GM12801 (cell line): Measurements from ENCODE around the gene SELENOM.

Source experiments
- CTCF ChIP-seq: IDR thresholded peaks from one replicate; pipeline ENCODE4 v1.5.1; 2011; ENCODE audit warnings: control low read depth; ENCODE audit not compliant: insufficient read length; ENCODE audit errors: extremely low read depth

Gene SELENOM

DNA sequence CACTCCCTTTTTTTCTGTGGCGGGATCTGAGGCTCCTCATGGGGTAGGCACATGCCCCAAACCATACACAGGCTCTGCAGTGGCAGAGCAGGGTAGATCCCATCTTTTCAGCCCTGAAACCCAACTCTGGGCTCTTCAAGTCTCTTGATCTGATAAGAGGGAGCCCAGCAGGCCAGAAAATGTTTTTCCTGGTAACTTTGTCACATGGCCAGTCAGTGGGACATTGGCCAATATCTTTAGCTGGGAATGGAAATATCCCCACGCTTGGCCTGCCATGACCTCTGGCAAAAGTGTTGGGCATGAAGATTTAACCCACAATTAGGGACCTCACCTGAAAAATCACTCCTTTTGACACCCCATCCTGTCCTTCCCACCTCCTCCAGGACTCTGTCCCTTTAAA is 23.5 kb upstream of the SELENOM start:
- no peak for TF ChIP-seq CTCF

DNA sequence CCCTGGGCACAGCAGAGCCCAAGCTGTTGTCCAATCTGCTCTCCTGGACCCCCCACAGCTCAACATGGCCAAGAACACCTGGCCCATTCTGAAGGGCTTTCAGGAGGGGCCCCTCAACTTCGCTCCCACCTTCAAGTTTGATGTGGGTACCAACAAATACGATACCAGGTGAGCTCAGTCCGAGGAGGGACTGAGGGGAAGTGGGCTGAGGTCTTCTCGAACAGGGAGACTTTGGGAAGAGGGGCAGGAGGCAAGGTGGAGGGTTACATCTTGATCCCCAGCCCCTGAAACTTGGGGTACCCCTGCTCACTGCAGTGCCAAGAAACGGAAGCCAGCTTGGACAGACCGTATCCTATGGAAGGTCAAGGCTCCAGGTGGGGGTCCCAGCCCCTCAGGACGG is 20.8 kb upstream of the SELENOM start:
- no peak for TF ChIP-seq CTCF

DNA sequence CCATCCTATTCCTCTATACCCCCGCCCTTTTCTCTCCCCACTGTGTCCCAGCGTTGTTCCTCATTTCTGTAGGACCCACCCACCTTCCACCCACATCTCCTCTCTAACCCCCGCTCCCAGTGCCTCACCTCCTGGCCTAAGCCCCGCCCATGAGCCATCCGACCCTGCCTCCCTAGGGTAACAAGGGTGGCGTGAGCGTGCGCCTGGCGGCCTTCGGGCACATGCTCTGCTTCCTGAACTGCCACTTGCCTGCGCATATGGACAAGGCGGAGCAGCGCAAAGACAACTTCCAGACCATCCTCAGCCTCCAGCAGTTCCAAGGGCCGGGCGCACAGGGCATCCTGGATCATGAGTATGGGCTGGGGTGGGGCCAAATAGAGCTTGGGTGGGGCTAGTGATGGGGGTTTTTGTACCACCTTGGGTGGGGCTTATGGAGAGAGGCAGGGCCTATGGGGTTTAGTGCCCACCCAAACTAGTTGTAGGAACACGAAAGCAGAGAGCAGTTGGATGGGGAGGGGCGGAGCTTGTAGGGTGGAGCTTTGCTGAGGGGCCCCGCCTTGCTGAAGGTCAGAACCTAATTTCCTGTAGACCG is 19.9 kb upstream of the SELENOM start:
- no peak for TF ChIP-seq CTCF

GRCh38 chr22:31126869-31127175 is 19.5 kb upstream of the SELENOM start:
- no peak for TF ChIP-seq CTCF

GRCh38 chr22:31126128-31126868 is 18.9 kb upstream of the SELENOM start:
- no peak for TF ChIP-seq CTCF

DNA sequence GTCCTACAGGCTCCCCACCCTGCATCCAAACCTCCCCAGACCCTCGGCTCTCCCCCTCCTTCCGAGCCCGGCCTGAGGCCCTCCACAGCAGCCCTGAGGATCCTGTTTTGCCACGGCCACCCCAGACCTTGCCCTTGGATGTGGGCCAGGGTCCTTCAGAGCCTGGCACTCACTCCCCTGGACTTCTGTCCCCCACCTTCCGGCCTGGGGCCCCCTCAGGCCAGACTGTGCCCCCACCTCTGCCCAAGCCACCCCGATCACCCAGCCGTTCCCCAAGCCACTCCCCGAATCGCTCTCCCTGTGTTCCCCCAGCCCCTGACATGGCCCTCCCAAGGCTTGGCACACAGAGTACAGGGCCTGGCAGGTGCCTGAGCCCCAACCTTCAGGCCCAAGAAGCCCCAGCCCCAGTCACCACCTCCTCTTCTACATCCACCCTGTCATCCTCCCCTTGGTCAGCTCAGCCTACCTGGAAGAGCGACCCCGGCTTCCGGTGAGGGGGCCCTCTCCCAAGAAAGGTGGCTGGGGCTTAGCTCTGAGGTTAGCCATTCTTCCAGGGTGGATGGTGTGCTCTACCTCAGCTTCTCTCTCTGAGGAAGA is 18.3 kb upstream of the SELENOM start:
- TF ChIP-seq CTCF = no peak

- no peak for TF ChIP-seq CTCF
Observed at GRCh38 chr22:31124811-31125465, 17.6 kb upstream of the SELENOM start.
